ENCODE data around the gene FRAT1. TPM values are rescaled to one million over a fixed set of nuclear protein-coding genes. Genes with fewer than 3 reads are reported as not detected.
"Not testable (repeated sequence)": the region's sequence is repeated elsewhere in the genome, so short reads cannot be mapped to it uniquely, and the experiment has no call there.

The FRAT1 gene, protein sequence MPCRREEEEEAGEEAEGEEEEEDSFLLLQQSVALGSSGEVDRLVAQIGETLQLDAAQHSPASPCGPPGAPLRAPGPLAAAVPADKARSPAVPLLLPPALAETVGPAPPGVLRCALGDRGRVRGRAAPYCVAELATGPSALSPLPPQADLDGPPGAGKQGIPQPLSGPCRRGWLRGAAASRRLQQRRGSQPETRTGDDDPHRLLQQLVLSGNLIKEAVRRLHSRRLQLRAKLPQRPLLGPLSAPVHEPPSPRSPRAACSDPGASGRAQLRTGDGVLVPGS
- 1.1 and 2.0 TPM in 2 replicates for total RNA-seq (2014; rRNA removed; shearing (Covaris generic))
- polyA plus RNA-seq (2014; cell fraction: nucleus; rRNA removed): 1.9 and 2.0 TPM in 2 replicates

DNA sequence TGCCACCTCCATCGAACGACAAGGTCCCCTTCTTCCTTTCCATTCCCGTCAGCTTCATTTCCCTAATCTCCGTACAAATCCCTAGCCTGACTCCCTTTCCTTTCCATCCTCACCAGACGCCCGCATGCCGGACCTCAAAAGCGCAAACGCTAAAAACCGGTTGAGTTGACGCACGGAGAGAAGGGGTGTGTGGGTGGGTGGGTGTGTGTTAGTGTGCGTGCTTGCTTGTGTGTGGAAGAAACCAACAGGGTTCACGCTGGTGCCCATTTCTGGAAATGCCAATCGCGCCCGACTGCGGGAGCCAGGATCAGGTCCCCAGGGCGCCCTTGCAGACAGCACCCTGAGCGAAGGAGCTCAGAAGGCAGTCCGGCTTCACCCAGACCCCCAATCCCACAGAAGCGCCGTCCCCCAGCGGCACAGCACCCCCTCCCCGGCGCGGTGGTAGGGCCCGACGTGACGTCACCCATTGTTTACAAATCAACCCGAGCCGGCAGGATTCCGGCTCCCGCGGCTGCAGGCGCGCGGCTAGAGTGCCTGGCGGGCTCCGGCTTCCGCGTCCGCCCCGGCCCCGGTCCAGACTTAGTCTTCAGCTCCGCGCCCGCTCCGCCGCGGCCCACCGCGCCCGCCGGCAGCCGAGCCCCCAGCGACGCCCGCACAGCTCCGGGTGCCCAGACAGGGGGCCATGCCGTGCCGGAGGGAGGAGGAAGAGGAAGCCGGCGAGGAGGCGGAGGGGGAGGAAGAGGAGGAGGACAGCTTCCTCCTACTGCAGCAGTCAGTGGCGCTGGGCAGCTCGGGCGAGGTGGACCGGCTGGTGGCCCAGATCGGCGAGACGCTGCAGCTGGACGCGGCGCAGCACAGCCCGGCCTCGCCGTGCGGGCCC lies at the start of gene FRAT1:
FRAT1 (plus strand) TSS at position 500 of the 880 bp plus-strand sequence; CDS start at position 683, 183 bp downstream.
- DNase-seq (ENCODE audit: extremely low read depth, low read depth): peak; percentile 80

GRCh38 chr10:97270523-97271154 lies 48.4 kb upstream of the FRAT1 start:
- DNase-seq (ENCODE audit: extremely low read depth, low read depth): no peak

DNA sequence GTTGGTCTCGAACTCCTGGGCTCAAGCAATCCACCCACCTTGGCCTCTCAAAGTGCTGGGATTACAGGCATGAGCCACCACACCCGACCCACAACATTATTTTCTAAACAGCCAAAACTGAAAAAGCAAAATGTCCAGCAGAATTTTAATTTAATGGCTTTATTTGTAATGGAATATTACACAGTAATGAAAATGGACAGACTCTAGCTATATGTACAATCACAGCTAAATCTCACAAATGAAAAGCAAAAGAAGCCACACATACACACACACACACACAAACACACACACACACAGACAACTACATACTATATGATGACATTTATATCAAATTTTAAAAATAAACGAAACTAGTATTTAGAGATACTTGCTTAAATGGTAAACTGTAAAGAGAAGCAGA lies 45.4 kb upstream of the FRAT1 start:
- DNase-seq (ENCODE audit: extremely low read depth, low read depth): no peak

- no peak for DNase-seq (ENCODE audit: extremely low read depth, low read depth)
These were observed 44.2 kb upstream of the FRAT1 start for GRCh38 chr10:97274828-97275227.

DNA sequence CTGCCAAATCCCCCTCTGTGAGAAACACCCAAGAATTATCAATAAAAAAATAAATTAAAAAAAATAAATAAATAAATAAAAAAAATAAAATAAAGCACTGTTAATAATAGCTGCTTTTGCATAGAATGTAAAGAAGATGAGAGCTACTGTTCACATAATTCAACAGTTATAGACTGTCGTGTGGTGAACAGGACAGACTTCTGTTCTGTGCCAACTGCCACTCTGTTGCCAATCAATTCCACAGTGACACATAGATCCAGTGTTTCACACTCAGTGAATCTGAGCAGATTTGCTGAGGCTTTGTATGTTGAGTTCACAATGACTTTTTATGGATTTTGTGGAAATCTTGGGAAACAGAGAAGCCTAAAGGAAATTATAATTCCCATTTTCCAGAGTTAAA lies 41.5 kb upstream of the FRAT1 start:
- DNase-seq (ENCODE audit: extremely low read depth, low read depth): no peak

GRCh38 chr10:97278491-97278989 lies 40.5 kb upstream of the FRAT1 start:
- DNase-seq (ENCODE audit: extremely low read depth, low read depth): peak; percentile 67

DNA sequence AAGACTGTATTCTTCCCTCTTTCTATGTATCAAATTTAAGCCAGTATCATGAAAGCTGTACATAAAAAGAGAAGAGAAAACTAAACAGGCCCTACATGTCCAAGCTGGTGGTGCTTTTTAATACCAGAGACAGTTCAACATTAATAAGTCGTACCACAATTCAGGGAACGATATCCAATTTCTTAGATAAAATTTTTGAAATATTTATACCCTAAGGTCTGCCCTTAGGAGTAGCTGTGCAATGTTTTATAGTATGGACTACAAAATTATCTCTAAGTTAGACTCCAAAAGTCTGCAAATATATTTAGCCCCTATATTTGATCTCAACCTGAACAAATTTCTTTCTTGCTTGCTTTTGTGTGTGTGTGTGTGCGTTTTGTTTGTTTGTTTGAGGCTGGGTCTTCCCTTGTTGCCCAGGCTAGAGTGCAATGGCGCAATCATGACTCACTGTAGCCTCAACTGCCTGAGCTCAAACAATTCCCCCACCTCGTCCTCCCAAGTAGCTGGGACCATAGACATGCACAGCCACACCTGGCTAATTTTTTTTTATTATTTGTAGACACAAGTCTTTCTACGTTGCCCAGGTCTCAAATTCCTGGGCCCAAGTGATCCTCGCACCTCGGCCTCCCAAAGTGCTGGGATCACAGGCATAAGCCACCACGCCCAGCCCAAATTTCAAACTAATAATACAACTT lies 39.8 kb upstream of the FRAT1 start:
- peak; percentile 62 for DNase-seq (ENCODE audit: extremely low read depth, low read depth)

DNA sequence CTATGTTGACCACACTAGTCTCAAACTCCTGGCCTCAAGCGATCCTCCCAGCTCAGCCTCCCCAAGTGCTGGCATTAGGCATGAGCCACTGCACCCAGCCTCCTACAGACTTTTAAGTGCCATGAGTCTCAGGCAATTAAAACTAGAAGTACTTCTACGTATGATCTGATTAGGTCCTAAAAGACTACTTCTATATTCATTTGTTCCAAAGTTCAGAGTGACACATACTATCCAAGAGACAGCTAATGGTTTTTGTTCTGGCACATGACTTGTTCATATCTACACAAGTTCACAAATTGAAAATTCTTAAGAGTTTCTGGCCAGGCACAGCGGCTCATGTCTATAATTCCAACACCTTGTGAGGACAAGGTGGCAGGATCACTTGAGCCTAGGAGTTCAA lies 38.3 kb upstream of the FRAT1 start:
- no peak for DNase-seq (ENCODE audit: extremely low read depth, low read depth)

DNA sequence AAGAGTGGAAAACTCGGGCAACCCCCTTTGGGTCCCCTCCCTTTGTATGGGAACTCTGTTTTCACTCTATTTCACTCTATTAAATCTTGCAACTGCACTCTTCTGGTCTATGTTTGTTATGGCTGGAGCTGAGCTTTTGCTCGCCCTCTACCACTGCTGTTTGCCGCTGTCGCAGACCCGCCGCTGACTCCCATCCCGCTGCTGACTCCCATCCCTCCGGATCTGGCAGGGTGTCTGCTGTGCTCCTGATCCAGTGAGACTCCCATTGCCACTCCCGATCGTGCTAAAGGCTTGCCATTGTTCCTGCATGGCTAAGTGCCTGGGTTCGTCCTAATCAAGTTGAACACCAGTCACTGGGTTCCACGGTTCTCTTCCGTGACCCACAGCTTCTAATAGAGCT lies 29.0 kb upstream of the FRAT1 start:
- DNase-seq (ENCODE audit: extremely low read depth, low read depth): not testable (repeated sequence)

DNA sequence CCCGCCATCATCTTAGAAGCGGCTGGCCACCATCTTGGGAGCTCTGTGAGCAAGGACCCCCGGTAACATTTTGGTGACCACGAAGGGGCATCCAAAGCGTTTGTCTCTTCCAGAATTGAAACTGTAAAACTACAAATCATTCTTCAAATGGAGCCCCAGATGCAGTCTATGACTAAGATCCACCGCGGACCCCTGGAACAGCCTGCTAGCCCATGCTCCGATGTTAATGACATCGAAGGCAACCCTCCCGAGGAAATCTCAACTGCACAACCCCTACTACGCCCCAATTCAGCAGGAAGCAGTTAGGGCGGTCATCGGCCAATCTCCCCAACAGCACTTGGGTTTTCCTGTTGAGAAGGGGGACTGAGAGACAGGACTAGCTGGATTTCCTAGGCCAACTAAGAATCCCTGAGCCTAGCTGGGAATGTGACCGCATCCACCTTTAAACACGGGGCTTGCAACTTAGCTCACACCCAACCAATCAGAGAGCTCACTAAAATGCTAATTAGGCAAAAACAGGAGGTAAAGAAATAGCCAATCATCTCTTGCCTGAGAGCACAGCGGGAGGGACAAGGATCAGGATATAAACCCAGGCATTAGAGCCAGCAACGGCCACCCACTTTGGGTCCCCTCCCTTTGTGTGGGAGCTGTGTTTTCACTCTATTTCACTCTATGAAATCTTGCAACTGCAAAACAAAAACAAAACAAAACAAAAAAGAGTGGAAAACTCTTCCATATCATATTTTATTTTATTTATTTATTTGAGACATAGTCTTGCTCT lies 28.3 kb upstream of the FRAT1 start:
- not testable (repeated sequence) for DNase-seq (ENCODE audit: extremely low read depth, low read depth)

DNA sequence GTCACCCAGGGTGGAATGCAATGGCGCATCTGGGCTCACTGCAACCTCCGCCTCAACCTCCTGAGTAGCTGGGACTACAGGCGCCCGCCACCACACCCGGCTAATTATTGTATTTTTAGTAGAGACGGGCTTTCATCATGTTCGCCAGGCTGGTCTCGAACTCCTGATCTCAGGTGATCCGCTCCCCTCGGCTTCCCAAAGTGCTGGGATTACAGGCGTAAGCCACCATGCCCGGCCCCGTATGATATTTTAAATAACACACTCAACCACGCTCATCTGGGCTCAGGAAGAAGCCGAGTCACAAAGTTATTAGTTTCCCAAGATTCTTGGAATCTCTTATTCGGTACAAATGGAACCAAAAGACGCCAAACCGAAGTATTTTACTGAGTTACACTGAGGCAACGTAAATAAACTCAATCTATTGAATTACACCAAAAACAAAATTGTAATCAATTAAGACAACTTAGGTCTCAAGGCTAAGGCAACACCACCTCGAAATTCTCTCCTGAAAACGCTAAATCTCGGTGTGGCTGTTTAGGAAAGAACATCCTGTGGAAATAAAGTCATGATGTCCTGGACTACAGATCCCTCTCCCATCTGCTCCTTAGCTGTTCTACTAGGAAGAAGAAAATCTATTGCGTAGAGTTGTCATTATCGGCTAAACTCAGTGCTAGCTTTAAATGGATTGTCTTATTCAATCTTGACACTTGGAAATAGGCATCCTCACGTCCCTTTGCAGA lies 27.5 kb upstream of the FRAT1 start:
- no peak for DNase-seq (ENCODE audit: extremely low read depth, low read depth)

GRCh38 chr10:97292097-97292861 lies 26.8 kb upstream of the FRAT1 start, which contains the start of gene ARHGAP19:
Gene ARHGAP19, minus strand, starts transcription at chr10:97292637. Its CDS starts 10 bp downstream, at chr10:97292627.
- peak; percentile 99 for DNase-seq (ENCODE audit: extremely low read depth, low read depth)

DNA sequence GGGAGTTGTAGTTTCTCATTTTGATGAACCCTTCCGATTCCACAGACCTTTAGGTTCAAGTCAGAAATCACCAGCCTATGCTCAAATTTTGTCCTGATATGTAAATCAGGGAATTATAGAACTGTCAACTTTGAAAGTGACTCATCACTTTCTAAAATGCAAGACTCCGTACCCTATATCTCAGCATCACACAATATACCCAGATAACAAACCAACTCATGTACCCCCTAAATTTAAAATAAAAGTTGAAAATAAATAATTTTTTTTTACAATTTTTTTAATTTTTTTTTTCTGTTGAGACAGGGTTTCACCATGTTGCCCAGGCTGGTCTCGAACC lies 26.2 kb upstream of the FRAT1 start:
- DNase-seq (ENCODE audit: extremely low read depth, low read depth): no peak

DNA sequence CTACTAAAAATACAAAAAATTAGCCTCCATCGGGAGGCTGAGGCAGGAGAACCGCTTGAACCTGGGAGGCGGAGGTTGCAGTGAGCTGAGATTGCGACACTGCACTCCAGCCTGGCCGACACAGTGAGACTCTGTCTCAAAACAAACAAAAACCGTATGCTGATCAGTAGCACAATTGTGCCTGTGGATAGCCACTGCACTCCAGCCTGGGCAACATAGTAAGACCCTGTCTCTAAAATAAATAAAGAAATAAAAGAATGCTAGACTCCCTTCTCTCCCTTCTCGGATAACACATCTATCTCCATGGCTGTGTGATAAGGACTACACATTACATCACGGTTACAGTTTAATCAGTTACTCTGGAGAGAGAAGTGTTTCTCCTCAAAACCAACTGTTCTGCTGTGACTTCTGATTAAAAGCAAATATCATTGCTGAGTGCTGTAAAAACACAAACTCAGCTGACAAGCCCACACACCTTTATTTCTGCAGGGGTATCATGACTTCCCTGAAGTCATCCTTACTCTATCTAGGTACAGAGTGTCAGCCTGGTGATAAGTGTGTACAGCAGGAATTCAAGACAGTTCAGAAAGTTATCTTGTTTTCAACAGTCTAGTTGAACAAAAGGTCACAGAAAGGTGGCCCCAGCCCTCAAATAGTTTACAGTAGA lies 21.4 kb upstream of the FRAT1 start:
- no peak for DNase-seq (ENCODE audit: extremely low read depth, low read depth)

GRCh38 chr10:97298223-97298571 lies 20.9 kb upstream of the FRAT1 start:
- DNase-seq (ENCODE audit: extremely low read depth, low read depth): no peak

- DNase-seq (ENCODE audit: extremely low read depth, low read depth): no peak
These were observed 18.1 kb upstream of the FRAT1 start for GRCh38 chr10:97300980-97301379.

- DNase-seq (ENCODE audit: extremely low read depth, low read depth): no peak
These were observed 16.8 kb upstream of the FRAT1 start for GRCh38 chr10:97302088-97302791.
